Endothelial cell of umbilical vein (primary cell): ENCODE results near the gene MAP3K14. TPM values are rescaled to one million over a fixed set of nuclear protein-coding genes. Genes with fewer than 3 reads are reported as not detected.

Experiments used
- BruUV-seq: library from RNA; stranded (reverse); fragments of 400-500 nt; replicated peaks from 2 replicates; lab custom pipeline; 2021; lab: Mats Ljungman, UMichigan
- CTCF ChIA-PET: fragments of 300-600, 350-600 bp; sonication (Branson Sonifier 250); formaldehyde crosslinking; loops from one replicate; lab custom pipeline; 2021; ENCODE audit warnings: antibody characterized with exemption, inconsistent platforms; lab: Charles Lee
- POLR2A ChIA-PET: fragments of 300-600, 350-600 bp; sonication (Branson Sonifier 250); formaldehyde crosslinking; loops from one replicate; lab custom pipeline; 2021; ENCODE audit warnings: antibody characterized with exemption, inconsistent platforms; lab: Charles Lee
- DNase-seq: peaks from one replicate; pipeline ENCODE4 v3.0.0-alpha.2; 2011; ENCODE audit warnings: low read depth, low spot score
- FAIRE-seq: peaks from 2 replicates; lab custom pipeline; 2011; peaks lifted over from hg19 to GRCh38; lab: Jason Lieb, UNC
- H2AFZ ChIP-seq: 2 replicates; pipeline ENCODE4 v1.6.0; 2012; ENCODE audit warnings: low read depth, low read length, control low read depth, inconsistent platforms
- H3K27ac ChIP-seq: 2 replicates; pipeline ENCODE4 v1.5.1; 2011; ENCODE audit warnings: low read depth, mild to moderate bottlenecking, control low read depth, low read length, moderate library complexity; ENCODE audit not compliant: insufficient read depth
- H3K27me3 ChIP-seq, 2 experiments: 2 replicates each; pipeline versions ENCODE4 v1.6.0 to v1.6.1; 2011; ENCODE audit warnings: low read length in 2 of 2, mixed read lengths in 1 of 2; ENCODE audit not compliant: control insufficient read depth in 2 of 2, insufficient read depth in 2 of 2
- H3K36me3 ChIP-seq, 2 experiments: 2 replicates in 1 of 2; 3 replicates in 1 of 2; pipeline ENCODE4 v1.5.1; 2011; ENCODE audit warnings: low read length in 2 of 2, mild to moderate bottlenecking in 1 of 2, moderate library complexity in 1 of 2; ENCODE audit not compliant: control insufficient read depth in 2 of 2, insufficient read depth in 2 of 2; ENCODE audit errors: extremely low read depth in 1 of 2
- H3K4me1 ChIP-seq: 3 replicates; pipeline ENCODE4 v1.5.1; 2011; ENCODE audit warnings: mild to moderate bottlenecking, low read length; ENCODE audit not compliant: control insufficient read depth, insufficient read depth; ENCODE audit errors: extremely low read depth
- H3K4me2 ChIP-seq: 2 replicates; pipeline ENCODE4 v1.6.1; 2011; ENCODE audit warnings: low read length, control low read depth, mixed read lengths; ENCODE audit not compliant: insufficient read depth
- H3K4me3 ChIP-seq, 3 experiments: fragments of 200-600 bp in 1 of 3; sonication (generic), shearing (Covaris generic) in 1 of 3; replicated peaks in 1 of 3; 2 replicates each; pipeline ENCODE4 v1.5.1; 2011 to 2016; ENCODE audit warnings: control low read depth in 3 of 3, low read length in 3 of 3, mild to moderate bottlenecking in 2 of 3, inconsistent platforms in 1 of 3, low read depth in 1 of 3, moderate library complexity in 1 of 3; ENCODE audit not compliant: insufficient read depth in 1 of 3
- H3K79me2 ChIP-seq: 2 replicates; pipeline ENCODE4 v1.6.0; 2012; ENCODE audit warnings: low read length, inconsistent platforms; ENCODE audit not compliant: control insufficient read depth, insufficient read depth
- H3K9ac ChIP-seq: replicated peaks from 2 replicates; pipeline ENCODE3; 2011; ENCODE audit warnings: low read length, control low read depth; ENCODE audit not compliant: insufficient read depth; ENCODE audit errors: extremely low read depth
- H3K9me1 ChIP-seq: replicated peaks from 3 replicates; pipeline ENCODE4 v1.6.0; 2011; ENCODE audit warnings: mild to moderate bottlenecking, low read length; ENCODE audit not compliant: control insufficient read depth, insufficient read depth; ENCODE audit errors: extremely low read depth
- H3K9me3 ChIP-seq: replicated peaks from 2 replicates; pipeline ENCODE4 v1.5.1; 2012; ENCODE audit warnings: low read length, inconsistent platforms; ENCODE audit not compliant: control insufficient read depth, insufficient read depth
- H4K20me1 ChIP-seq: replicated peaks from 2 replicates; pipeline ENCODE3; 2011; ENCODE audit warnings: mild to moderate bottlenecking, low read length; ENCODE audit not compliant: control insufficient read depth, insufficient read depth; ENCODE audit errors: extremely low read depth
- CTCF ChIP-seq, 2 donors: IDR thresholded peaks; 1 replicate in 1 of 2; 2 replicates in 1 of 2; pipeline ENCODE4 v1.5.1; 2011; ENCODE audit warnings: low read length in 2 of 2, mild to moderate bottlenecking in 2 of 2, moderate library complexity in 2 of 2, control low read depth in 1 of 2, inconsistent platforms in 1 of 2, low read depth in 1 of 2; ENCODE audit not compliant: insufficient read depth in 1 of 2; ENCODE audit errors: extremely low read depth in 1 of 2
- POLR2AphosphoS5 ChIP-seq: IDR thresholded peaks from 2 replicates; pipeline ENCODE4 v1.6.1; 2012; ENCODE audit warnings: low read depth, mild to moderate bottlenecking, control low read depth, low read length, moderate library complexity; ENCODE audit not compliant: insufficient read depth
- dilution Hi-C: fragments of 300-500 bp; cut with MboI; formaldehyde crosslinking; loops from one replicate; pipeline ENCODE4 v1.15.0; 2019; ENCODE audit warnings: low sequenced_read_pairs; ENCODE audit not compliant: extremely low pct_ligation_motif_present
- intact Hi-C: fragments of 100-400 bp; cut with micrococcal nuclease; formaldehyde crosslinking; loops from one replicate; pipeline ENCODE4 v1.10.0; 2022
- polyA plus RNA-seq, 4 experiments: library from polyadenylated mRNA; depleted of rRNA in 3 of 4; stranded (reverse) in 3 of 4; unstranded in 1 of 4; fragments of >200 nt; gene quantifications; 2 replicates each; pipeline versions ENCODE4 v1.2.1 to v1.2.3, GENCODE V29; 2011 to 2012; ENCODE audit warnings: missing spikeins in 1 of 4
- total RNA-seq: library from RNA; stranded (reverse); gene quantifications from 2 replicates; pipeline ENCODE4 v1.2.3, GENCODE V29; 2021

The MAP3K14 gene
- total and polyA plus RNA-seq, 2 donors (not counting 3 experiments of a cell fraction or from before 2014, with no cell fraction given): 5.4 to 9.8 TPM

- H3K9ac ChIP-seq: no peak overlapping the region
- no peaks in the 10 kb centered on the region for H3K4me1 ChIP-seq
- H3K9me3 ChIP-seq: no peaks in the 10 kb centered on the region
- H3K4me2 ChIP-seq: no peak overlapping the region
- H3K4me3 ChIP-seq: no peak overlapping the region
- H3K36me3 ChIP-seq: no peaks in the 10 kb centered on the region
- peak; percentile 88 for FAIRE-seq
- no peaks in the 10 kb centered on the region for H3K79me2 ChIP-seq
- peak; percentile 77 for DNase-seq
- TF ChIP-seq CTCF (IDR thresholded peaks at IDR 0.05; ENCODE audit: extremely low read depth in 1 of 2, insufficient read depth in 1 of 2, low read depth in 1 of 2, low read length in 2 of 2) (peak; percentile 82 to 87), POLR2AphosphoS5 (no peak)
- no TSS peak for BruUV-seq
- no peaks in the 10 kb centered on the region for H4K20me1 ChIP-seq
- ChIA-PET CTCF (interaction anchor here (0.9 to 3.5 kb wide), 22 partner anchors 10 to 596 kb away, joined by 3 to 73 read pairs (median 5); partner anchors contain the start of genes ACBD4 and MAP3K14), POLR2A (no interaction called here)
- peaks cover 4 to 5% of the 10 kb centered on the region in 2 experiments for H3K27me3 ChIP-seq
- H2AFZ ChIP-seq: no peak overlapping the region
- no peaks in the 10 kb centered on the region for H3K9me1 ChIP-seq
- dilution Hi-C loops (no loop called here), intact Hi-C loops (loop anchor here (1.0 kb wide), 3 partner anchors 16 to 150 kb away; partner anchors contain the start of gene ACBD4)
- H3K27ac ChIP-seq: no peak overlapping the region
Measured at GRCh38 chr17:45235416-45236281, 81.2 kb downstream of the MAP3K14 start.
